Ovary (tissue), 9 donors: ENCODE data around the gene ABL2. TPM values are rescaled to one million over a fixed set of nuclear protein-coding genes. Genes with fewer than 3 reads are reported as not detected.

ENCODE experiments used
- DNase-seq, 5 donors: peaks; one replicate each; pipeline ENCODE4 v3.0.0-alpha.2; 2019 to 2020
- H3K27ac ChIP-seq, 2 donors: fragments of 200-600 bp; one replicate each; pipeline versions ENCODE4 v1.5.1 to v1.8.0; 2019 to 2022
- H3K27me3 ChIP-seq: fragments of 200-600 bp; one replicate; pipeline ENCODE4 v1.8.0; 2022
- H3K36me3 ChIP-seq: fragments of 200-600 bp; sonication (generic); one replicate; pipeline ENCODE4 v1.5.1; 2019
- H3K4me1 ChIP-seq: one replicate; pipeline ENCODE4 v1.8.1; 2013; ENCODE audit warnings: mild to moderate bottlenecking, moderate library complexity; ENCODE audit not compliant: insufficient read depth
- H3K4me3 ChIP-seq: fragments of 200-600 bp; sonication (generic); one replicate; pipeline ENCODE4 v1.5.1; 2017
- H3K9me3 ChIP-seq, 2 donors: fragments of 200-600 bp in 1 of 2; sonication (generic) in 1 of 2; one replicate each; pipeline versions ENCODE4 v1.5.1 to v1.8.1; 2013 to 2019; ENCODE audit warnings: mild to moderate bottlenecking in 1 of 2, moderate library complexity in 1 of 2
- CTCF ChIP-seq, 3 donors: fragments of 450-650 bp in 2 of 3; fragments of 200-600 bp in 1 of 3; IDR thresholded peaks; one replicate each; pipeline versions ENCODE4 v1.5.1 to v1.8.0; 2016 to 2022; ENCODE audit warnings: antibody characterized with exemption in 3 of 3, mild to moderate bottlenecking in 1 of 3
- EP300 ChIP-seq: sonication (generic); formaldehyde crosslinking; IDR thresholded peaks from one replicate; pipeline ENCODE4 v1.6.1; 2017; ENCODE audit warnings: antibody characterized with exemption
- POLR2A ChIP-seq: fragments of 450-650 bp; IDR thresholded peaks from one replicate; pipeline ENCODE4 v1.6.1; 2017; ENCODE audit warnings: antibody characterized with exemption, mild to moderate bottlenecking, moderate library complexity
- WGBS, 3 donors: extraction: QIAGEN DNeasy Blood & Tissue Kit in 1 of 3; methylation state at CpG; one replicate each; pipeline versions ENCODE4 v1.1.5 to v1.1.7; 2013 to 2017; 5-methylcytosine and 5-hydroxymethylcytosine counted together
- intact Hi-C, 4 donors: fragments of 100-400 bp; cut with DNase I; formaldehyde crosslinking; loops; one replicate each; pipeline versions ENCODE4 v1.11.0 to v1.15.1; 2022 to 2023
- polyA plus RNA-seq, 2 donors: library from polyadenylated mRNA; stranded (reverse); fragments of 200-250 nt in 1 of 2; fragments of 350-450 nt in 1 of 2; fragmentation: Illumina TruSeq in 1 of 2; extraction: RNeasy Lipid Tissue Mini Kit (QIAGEN cat#74804) in 1 of 2; gene quantifications; one replicate each; pipeline ENCODE4 v1.2.3, GENCODE V29; 2013 to 2014
- total RNA-seq, 7 donors: library from RNA; depleted of rRNA in 2 of 7; stranded (reverse); fragments of >200 nt in 2 of 7; fragmentation: NEBNext Ultra II Directional in 3 of 7; extraction: Animal tissue kit (Norgen Biotek cat#: 25700) in 3 of 7; gene quantifications; one replicate each; pipeline versions ENCODE4 v1.1.0 to v1.2.4, GENCODE V29; 2016 to 2023
- donor health status: DM: no; HTN: no; CAD: no; lungs with moderate emphysema.
- donor health status: DM: no; HTN: no; CAD: no.
- donor health status: Bipolar disorder and iron deficiency.
- donor health status: DM: yes; HTN: yes; CAD: no.
- donor health status: DM: no; HTN: no; CAD: no.
- donor health status: DM: yes; HTN: yes; CAD: no.

The ABL2 gene
- total and polyA plus RNA-seq, 9 donors, result 4.1 to 22.7 (median 14.6) TPM

DNA sequence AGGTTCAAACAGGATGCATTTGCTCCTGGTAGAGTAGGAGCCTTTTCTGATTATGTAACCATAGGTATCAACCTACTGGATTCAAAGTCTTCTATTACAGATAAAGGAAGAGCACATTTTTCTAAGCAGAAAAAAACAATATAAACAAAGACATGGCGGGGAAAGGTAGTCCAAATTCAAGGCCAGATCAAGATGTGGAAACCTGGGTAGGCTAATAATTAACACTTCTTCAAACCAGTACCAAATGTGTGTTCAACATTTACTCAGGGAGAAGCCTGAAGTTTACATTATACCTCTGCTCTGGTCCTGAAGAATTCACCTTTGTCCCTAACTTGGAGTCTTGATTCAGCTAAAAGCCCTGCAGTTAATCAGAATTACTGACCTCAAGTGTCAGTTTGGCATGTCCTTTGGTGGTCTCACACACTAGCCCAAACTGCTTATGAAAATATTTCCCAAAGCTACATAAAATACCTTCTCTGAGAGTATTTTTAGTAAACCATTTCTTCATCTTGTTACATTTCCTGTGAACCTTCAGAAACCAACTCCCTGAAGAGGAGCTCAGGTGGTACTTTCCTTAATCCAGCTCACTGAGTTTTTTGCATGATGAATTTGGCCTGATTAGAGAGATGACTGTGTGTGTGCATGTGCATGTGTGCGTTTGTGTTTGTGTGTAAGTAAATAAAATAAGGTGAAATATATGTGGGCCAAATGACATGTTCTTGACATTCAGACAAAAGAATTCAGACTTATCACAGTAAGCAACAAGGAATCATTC, 77.4 kb downstream of the ABL2 start:
- DNase-seq, result no peak
- Histone ChIP-seq H3K4me1 (peaks cover 4% of the 10 kb centered on the region), H3K27me3 (no peaks in the 10 kb centered on the region), H3K27ac (no peak overlapping the region), H3K4me3 (no peak overlapping the region), H3K9me3 (no peaks in the 10 kb centered on the region), H3K36me3 (no peaks in the 10 kb centered on the region)
- intact Hi-C loops, result no loop called here
- no peak for TF ChIP-seq CTCF (IDR thresholded peaks at IDR 0.05)
- no peak for TF ChIP-seq EP300
- TF ChIP-seq POLR2A, result no peak
- 66 to 83% (median 77%) methylated on average over 2 of the region's 2 CpGs for WGBS, 3 donors

GRCh38 chr1:179146911-179147310, 82.6 kb downstream of the ABL2 start:
- WGBS, 3 donors, result 95 to 100% (median 96%) methylated on average over 1 of the region's 1 CpG
- no peak for DNase-seq
- Histone ChIP-seq H3K27ac (no peak overlapping the region), H3K4me1 (no peaks in the 10 kb centered on the region), H3K4me3 (no peak overlapping the region), H3K36me3 (no peaks in the 10 kb centered on the region), H3K9me3 (no peaks in the 10 kb centered on the region), H3K27me3 (no peaks in the 10 kb centered on the region)
- TF ChIP-seq POLR2A (no peak), CTCF (IDR thresholded peaks at IDR 0.05) (no peak), EP300 (no peak)
- intact Hi-C loops, result no loop called here

DNA sequence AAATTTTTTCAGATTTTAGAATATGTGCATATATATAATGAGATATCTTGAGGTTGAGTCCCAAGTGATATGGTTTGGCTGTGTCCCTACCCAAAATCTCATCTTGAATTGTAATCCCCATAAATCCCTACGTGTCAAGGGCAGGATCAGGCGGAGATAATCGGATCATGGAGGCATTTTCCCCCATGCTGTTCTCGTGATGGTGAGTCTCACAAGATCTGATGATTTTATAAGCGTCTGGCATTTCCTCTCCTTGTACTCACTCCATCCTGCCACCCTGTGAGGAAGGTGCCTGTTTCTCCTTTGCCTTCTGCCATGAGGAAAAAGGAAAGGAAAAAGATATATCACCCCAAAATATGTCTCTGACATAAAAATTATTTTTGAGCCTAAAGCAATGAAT, 83.0 kb downstream of the ABL2 start:
- WGBS, 3 donors, result 89 to 99% (median 96%) methylated on average over 5 of the region's 5 CpGs

DNA sequence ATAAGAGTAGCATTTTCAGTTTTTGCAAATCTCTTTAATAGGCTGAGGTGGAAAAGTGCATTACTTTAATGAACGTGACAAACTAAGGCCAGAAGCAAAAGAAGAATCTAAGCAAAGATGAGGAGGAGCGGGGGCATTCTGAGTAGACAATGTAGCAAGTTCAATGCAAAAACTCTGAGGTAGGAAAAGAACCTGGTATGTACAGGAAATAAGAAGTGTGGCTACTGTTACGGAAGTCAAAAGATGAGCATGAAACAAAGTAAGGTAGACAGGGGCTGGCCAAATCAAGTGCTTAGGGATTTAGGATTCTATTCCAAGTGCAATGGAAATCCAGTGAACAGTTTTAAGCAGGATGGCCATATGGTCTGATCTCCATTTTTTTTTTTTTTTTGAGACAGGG, 84.0 kb downstream of the ABL2 start:
- intact Hi-C loops, result no loop called here
- H3K4me3 ChIP-seq, result no peak overlapping the region
- DNase-seq, result no peak
- H3K27me3 ChIP-seq, result no peaks in the 10 kb centered on the region
- WGBS, 3 donors, result 91 to 95% (median 95%) methylated on average over 3 of the region's 3 CpGs
- H3K27ac ChIP-seq, result no peak overlapping the region
- TF ChIP-seq POLR2A (no peak), EP300 (no peak), CTCF (IDR thresholded peaks at IDR 0.05) (no peak)
- no peaks in the 10 kb centered on the region for H3K9me3 ChIP-seq
- H3K36me3 ChIP-seq, result no peaks in the 10 kb centered on the region
- no peaks in the 10 kb centered on the region for H3K4me1 ChIP-seq

More for the DNA sequence above, 83.0 kb downstream of the ABL2 start:
- no peaks in the 10 kb centered on the region for H3K4me1 ChIP-seq
- no peak overlapping the region for H3K27ac ChIP-seq
- no peaks in the 10 kb centered on the region for H3K36me3 ChIP-seq
- no peak for DNase-seq
- no peaks in the 10 kb centered on the region for H3K27me3 ChIP-seq
- intact Hi-C loops, result no loop called here
- H3K9me3 ChIP-seq, result no peaks in the 10 kb centered on the region
- H3K4me3 ChIP-seq, result no peak overlapping the region
- TF ChIP-seq POLR2A, result no peak
- TF ChIP-seq EP300, result no peak
- no peak for TF ChIP-seq CTCF (IDR thresholded peaks at IDR 0.05)
